PC-9 (cell line): ENCODE data around the gene TRANK1. TPM values are rescaled to one million over a fixed set of nuclear protein-coding genes. Genes with fewer than 3 reads are reported as not detected.

ENCODE experiments used
- BruUV-seq: library from RNA; stranded (reverse); fragments of 400-500 nt; replicated peaks from 2 replicates; lab custom pipeline; 2021; lab: Mats Ljungman, UMichigan
- CTCF ChIA-PET: fragments of 300-600 bp; sonication (Branson Sonifier 250); formaldehyde crosslinking; loops from one replicate; lab custom pipeline; 2022; ENCODE audit warnings: antibody characterized with exemption; lab: Charles Lee
- POLR2A ChIA-PET: fragments of 300-600 bp; sonication (Branson Sonifier 250); formaldehyde crosslinking; loops from one replicate; lab custom pipeline; 2022; ENCODE audit warnings: antibody characterized with exemption; ENCODE audit not compliant: unreplicated experiment; lab: Charles Lee
- DNase-seq, 2 experiments: peaks; one replicate each; pipeline versions ENCODE4 v3.0.0 to v3.0.0-alpha.2; 2015 to 2022; ENCODE audit warnings: mixed read lengths in 1 of 2
- H2AFZ ChIP-seq: fragments of 200-600 bp; sonication (generic); 2 replicates; pipeline ENCODE4 v1.8.1; 2017; ENCODE audit warnings: antibody characterized with exemption
- H3F3A ChIP-seq: fragments of 200-600 bp; sonication (generic); 2 replicates; pipeline ENCODE4 v1.8.1; 2017; ENCODE audit warnings: antibody characterized with exemption, mild to moderate bottlenecking, low read depth; ENCODE audit not compliant: insufficient read depth
- H3K27ac ChIP-seq: fragments of 200-600 bp; sonication (generic); 2 replicates; pipeline ENCODE4 v1.6.1; 2016; ENCODE audit warnings: mixed run types
- H3K27me3 ChIP-seq: fragments of 200-600 bp; sonication (generic); 2 replicates; pipeline ENCODE4 v1.6.1; 2016; ENCODE audit warnings: low read depth, mixed run types; ENCODE audit not compliant: insufficient read depth
- H3K36me3 ChIP-seq: fragments of 200-600 bp; sonication (generic); 2 replicates; pipeline ENCODE4 v1.6.1; 2016; ENCODE audit warnings: low read depth, mixed run types
- H3K4me1 ChIP-seq: fragments of 200-600 bp; sonication (generic); replicated peaks from 2 replicates; pipeline ENCODE4 v1.6.1; 2016; ENCODE audit warnings: mixed run types; ENCODE audit not compliant: insufficient read depth
- H3K4me2 ChIP-seq: fragments of 200-600 bp; sonication (generic); 2 replicates; pipeline ENCODE4 v1.6.1; 2017; ENCODE audit warnings: mixed run types
- H3K4me3 ChIP-seq: fragments of 200-600 bp; sonication (generic); 2 replicates; pipeline ENCODE4 v1.6.1; 2016; ENCODE audit warnings: mixed run types
- H3K79me2 ChIP-seq: fragments of 200-600 bp; sonication (generic); 2 replicates; pipeline ENCODE4 v1.6.1; 2017; ENCODE audit warnings: low read depth, mixed run types
- H3K9me2 ChIP-seq: fragments of 200-600 bp; sonication (generic); 2 replicates; pipeline ENCODE4 v1.8.1; 2017; ENCODE audit warnings: mild to moderate bottlenecking; ENCODE audit not compliant: insufficient read depth
- H3K9me3 ChIP-seq: fragments of 200-600 bp; sonication (generic); 2 replicates; pipeline ENCODE4 v1.8.1; 2016; ENCODE audit warnings: low read depth; ENCODE audit not compliant: insufficient read depth
- H4K20me1 ChIP-seq: fragments of 200-600 bp; sonication (generic); 2 replicates; pipeline ENCODE4 v1.8.1; 2017; ENCODE audit not compliant: insufficient read depth
- CTCF ChIP-seq: fragments of 200-600 bp; sonication (generic); conservative IDR thresholded peaks from 2 replicates; pipeline ENCODE4 v1.6.1; 2017; ENCODE audit warnings: mixed run types, antibody characterized with exemption, mild to moderate bottlenecking, moderate library complexity
- EZH2 ChIP-seq: fragments of 200-600 bp; sonication (generic); IDR thresholded peaks from 2 replicates; pipeline ENCODE4 v1.8.0; 2017; ENCODE audit warnings: antibody characterized with exemption, low read depth
- intact Hi-C: fragments of 100-400 bp; cut with micrococcal nuclease; formaldehyde crosslinking; loops from one replicate; pipeline ENCODE4 v1.10.0; 2022; ENCODE audit not compliant: unreplicated experiment
- total RNA-seq: library from RNA; stranded (reverse); gene quantifications from 2 replicates; pipeline ENCODE4 v1.2.3, GENCODE V29; 2021

Gene TRANK1
- total RNA-seq, 1 experiment from 2014 or later = 12.1 TPM

DNA sequence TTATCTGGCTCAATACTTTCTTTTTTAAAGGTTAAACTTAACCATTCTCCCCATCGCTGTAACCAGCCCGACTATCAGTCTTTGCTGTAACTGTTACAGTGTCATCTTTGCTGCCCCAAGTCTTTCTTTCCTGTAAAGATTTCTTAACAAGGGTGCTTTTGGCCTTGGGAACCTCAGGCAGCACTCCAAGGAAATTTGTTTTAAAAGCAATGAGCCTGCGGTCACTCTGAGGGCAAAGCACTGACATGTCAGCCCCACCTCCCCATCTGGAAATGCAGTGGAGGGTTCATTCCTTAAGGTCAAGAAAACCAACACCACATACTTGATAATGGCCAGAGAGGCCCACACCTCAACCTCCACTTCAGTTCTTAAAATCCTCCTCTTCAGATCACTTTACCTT, 3.2 kb downstream of the TRANK1 start:
- H3K9me2 ChIP-seq = no peaks in the 10 kb centered on the region
- peaks cover 20% of the 10 kb centered on the region for H3K27me3 ChIP-seq
- H3K9me3 ChIP-seq = no peaks in the 10 kb centered on the region
- H2AFZ ChIP-seq = no peak overlapping the region
- CTCF ChIA-PET = no interaction called here
- H3K4me3 ChIP-seq = no peak overlapping the region
- no peaks in the 10 kb centered on the region for H4K20me1 ChIP-seq
- H3F3A ChIP-seq = no peaks in the 10 kb centered on the region
- no TSS peak for BruUV-seq
- intact Hi-C loops = no loop called here
- no peaks in the 10 kb centered on the region for H3K36me3 ChIP-seq
- H3K4me2 ChIP-seq = no peak overlapping the region
- DNase-seq = no peak
- no peak for TF ChIP-seq EZH2
- no peak for TF ChIP-seq CTCF
- no peaks in the 10 kb centered on the region for H3K4me1 ChIP-seq
- no peak overlapping the region for H3K27ac ChIP-seq
- no peaks in the 10 kb centered on the region for H3K79me2 ChIP-seq
- POLR2A ChIA-PET = no interaction called here

DNA sequence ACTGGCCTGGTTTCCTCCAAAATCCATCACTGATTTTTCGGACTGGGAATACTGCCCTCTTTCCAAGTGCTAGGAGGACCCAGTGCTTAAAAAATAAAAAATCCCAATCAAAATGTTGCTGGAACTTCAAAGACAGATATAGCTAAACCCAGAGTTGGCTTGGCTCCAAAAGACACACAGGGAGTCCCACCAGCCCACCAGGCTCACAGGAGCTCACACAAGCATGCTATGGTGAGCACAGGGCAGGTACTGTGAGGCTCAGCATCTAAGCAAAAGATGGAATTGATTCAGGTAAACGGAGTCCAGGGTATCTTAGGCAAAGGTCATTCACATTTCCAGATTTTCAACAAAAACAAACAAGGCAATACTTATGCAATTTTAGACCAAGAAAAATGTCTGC, 3.7 kb downstream of the TRANK1 start:
- ChIA-PET CTCF (no interaction called here), POLR2A (no interaction called here)
- no peak overlapping the region for H2AFZ ChIP-seq
- no peaks in the 10 kb centered on the region for H3K36me3 ChIP-seq
- peaks cover 20% of the 10 kb centered on the region for H3K27me3 ChIP-seq
- H3F3A ChIP-seq = no peaks in the 10 kb centered on the region
- no peak overlapping the region for H3K4me2 ChIP-seq
- intact Hi-C loops = no loop called here
- H4K20me1 ChIP-seq = no peaks in the 10 kb centered on the region
- no peaks in the 10 kb centered on the region for H3K9me2 ChIP-seq
- TF ChIP-seq CTCF (no peak), EZH2 (no peak)
- no peak overlapping the region for H3K4me3 ChIP-seq
- BruUV-seq = no TSS peak
- no peaks in the 10 kb centered on the region for H3K9me3 ChIP-seq
- no peak overlapping the region for H3K27ac ChIP-seq
- no peaks in the 10 kb centered on the region for H3K4me1 ChIP-seq
- no peaks in the 10 kb centered on the region for H3K79me2 ChIP-seq
- DNase-seq = no peak

- ChIA-PET POLR2A (no interaction called here), CTCF (no interaction called here)
- Histone ChIP-seq H2AFZ (no peak overlapping the region), H3K36me3 (no peaks in the 10 kb centered on the region), H3K27ac (no peak overlapping the region), H3K27me3 (peaks cover 2% of the 10 kb centered on the region; the same call in 1 of the 2 replicates), H3K9me2 (no peaks in the 10 kb centered on the region), H3K4me1 (no peaks in the 10 kb centered on the region), H3K4me3 (no peak overlapping the region), H4K20me1 (no peaks in the 10 kb centered on the region), H3F3A (no peaks in the 10 kb centered on the region), H3K9me3 (no peaks in the 10 kb centered on the region), H3K79me2 (no peaks in the 10 kb centered on the region), H3K4me2 (no peak overlapping the region)
- intact Hi-C loops = no loop called here
- BruUV-seq = no TSS peak
- no peak for TF ChIP-seq EZH2
- no peak for TF ChIP-seq CTCF
- DNase-seq = no peak
Measured at GRCh38 chr3:36937492-36937891, 7.4 kb downstream of the TRANK1 start.
